Fibroblast of gingiva (primary cell): Measurements from ENCODE around the gene MYO1B.

Experiments
- DNase-seq: peaks from one replicate; pipeline ENCODE4 v3.0.0-alpha.2; 2011; ENCODE audit warnings: low read depth

The MYO1B gene

DNA sequence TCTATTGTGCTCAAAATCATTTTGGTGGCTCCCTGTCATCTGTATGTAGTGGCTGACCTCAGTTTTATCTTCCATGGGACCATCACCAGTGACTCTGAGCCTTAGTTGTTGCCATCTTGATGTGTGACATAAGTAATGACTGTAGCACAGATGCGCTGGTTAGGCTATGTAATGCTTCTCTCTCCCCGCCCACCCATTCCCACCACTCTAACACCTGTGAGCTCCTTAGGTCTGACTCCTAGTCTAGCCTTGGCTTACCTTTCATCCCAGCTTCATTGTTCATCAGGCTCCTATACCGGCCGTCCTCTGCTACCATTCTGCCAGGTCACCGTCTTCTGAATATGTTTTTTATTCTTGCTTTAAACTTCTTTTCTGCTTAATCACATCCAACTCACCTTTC is 17.2 kb downstream of the MYO1B start:
- no peak for DNase-seq

DNA sequence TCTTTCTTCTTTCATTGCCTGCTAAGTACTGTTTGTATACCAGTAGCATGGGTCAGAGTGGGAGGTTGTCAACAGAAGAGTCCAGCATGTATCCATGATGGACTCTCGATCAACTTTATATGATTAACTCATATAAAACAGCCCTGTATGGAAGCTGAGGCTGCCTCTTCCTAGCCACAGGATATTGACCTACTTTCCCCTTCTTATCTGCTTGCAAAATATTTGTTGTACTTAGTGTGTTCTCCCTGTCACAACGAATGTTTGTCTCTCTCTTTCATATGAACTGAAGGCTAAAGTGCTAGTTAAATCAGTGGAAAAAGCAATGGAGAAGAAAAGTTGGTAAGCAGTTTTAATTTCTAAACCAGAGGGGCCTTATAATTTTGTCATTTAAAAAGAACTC is 17.8 kb downstream of the MYO1B start:
- DNase-seq, result no peak

DNA sequence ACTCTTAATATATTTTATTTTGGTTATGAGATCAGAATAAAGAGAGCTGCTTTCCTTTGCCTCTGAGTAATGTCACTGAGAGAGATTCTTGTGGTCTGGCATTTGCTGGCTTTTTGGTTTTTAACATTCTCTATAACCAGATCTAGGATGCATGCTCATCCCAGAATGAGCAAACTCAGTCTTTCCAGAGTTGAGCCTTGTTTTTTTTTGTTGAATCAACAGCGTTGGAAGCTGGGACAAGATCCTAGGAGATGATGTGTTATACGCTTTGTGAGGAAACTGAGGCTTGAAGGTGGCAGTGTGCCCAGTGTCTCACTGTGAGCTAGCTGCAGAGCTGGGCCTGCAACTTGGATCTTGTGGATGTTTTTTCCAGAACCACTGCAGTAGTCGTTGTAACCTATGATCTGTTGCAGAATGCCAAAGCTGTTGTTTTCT is 19.5 kb downstream of the MYO1B start:
- peak; percentile 79 for DNase-seq

DNA sequence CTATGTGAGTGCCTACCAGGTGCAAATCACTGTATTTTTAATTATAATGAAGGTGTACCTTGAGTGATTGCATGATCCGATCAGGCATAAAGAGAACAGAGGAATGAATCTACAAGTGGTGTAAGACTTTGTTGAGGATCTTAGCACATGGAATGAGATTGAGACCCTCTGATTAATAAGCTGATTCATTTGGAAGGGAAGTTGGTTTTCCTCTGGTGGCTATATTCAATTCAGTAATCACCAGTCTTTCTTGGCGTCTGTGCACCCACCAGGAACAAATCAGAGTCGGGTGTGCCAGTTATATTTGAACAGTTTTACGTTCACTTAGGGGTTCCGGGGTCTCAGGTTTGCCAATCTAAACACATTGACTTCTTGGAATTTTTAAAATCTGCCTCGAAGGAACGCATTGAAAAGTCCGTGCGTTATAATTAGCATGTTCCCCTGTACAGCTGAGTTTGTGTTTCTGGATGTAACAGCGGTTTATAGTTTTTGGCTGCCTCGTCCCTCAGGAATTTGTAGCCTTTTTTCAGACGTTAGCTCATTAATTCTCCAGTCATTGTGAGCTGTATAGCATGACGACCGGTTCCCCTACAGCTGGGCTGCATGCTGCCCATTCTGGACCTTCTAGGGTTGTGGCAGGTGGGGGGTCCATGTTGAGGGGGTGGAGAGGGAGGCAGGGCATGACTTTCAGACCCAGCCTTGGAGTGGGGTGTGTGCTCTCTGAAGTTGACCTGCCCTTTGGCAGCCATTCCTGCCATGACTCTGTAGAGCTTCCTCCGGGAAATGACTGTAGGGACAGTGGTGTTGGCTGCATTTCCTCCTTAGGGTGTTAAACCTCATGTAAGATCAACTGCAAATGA is 20.3 kb downstream of the MYO1B start:
- DNase-seq, result peak; percentile 69

DNA sequence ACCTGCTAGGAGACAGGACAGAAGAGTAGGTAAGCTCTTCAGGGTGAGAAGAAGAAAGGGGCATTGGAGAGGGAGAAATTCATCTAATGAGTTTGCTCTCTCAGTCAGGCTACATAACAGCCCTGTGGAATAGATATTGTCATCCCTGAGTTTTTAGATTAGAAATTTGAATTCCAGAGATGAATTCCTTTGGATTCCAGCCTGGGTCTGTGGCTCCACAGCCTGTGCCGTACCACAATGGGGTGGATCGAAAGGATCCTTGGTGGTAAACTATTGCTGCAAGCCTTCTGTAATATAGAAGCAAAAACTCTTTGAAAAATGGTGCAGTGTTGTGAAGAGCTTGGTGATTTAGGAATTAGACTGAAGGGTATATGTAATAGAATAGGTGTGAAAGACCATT is 21.0 kb downstream of the MYO1B start:
- DNase-seq, result peak; percentile 32

DNA sequence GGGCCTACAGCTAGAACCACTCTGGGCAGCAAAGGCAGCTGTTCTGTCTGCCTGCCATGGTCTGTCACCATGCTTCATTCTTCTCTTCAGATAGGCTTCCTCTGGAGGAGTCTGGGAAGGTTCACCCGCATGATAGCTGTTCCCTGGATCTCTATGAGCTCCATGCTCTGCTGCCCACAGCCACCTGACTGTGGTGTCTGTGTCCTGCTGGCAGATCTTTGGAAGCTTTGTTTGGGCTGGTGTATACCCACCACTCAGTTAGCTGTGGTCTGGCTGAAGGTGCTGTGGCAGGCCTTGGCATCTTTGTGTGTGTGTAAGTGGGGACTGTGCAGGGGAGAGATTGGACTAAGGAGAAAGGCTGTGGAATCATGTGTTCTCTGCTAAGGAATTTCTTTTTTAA is 23.4 kb downstream of the MYO1B start:
- no peak for DNase-seq

DNA sequence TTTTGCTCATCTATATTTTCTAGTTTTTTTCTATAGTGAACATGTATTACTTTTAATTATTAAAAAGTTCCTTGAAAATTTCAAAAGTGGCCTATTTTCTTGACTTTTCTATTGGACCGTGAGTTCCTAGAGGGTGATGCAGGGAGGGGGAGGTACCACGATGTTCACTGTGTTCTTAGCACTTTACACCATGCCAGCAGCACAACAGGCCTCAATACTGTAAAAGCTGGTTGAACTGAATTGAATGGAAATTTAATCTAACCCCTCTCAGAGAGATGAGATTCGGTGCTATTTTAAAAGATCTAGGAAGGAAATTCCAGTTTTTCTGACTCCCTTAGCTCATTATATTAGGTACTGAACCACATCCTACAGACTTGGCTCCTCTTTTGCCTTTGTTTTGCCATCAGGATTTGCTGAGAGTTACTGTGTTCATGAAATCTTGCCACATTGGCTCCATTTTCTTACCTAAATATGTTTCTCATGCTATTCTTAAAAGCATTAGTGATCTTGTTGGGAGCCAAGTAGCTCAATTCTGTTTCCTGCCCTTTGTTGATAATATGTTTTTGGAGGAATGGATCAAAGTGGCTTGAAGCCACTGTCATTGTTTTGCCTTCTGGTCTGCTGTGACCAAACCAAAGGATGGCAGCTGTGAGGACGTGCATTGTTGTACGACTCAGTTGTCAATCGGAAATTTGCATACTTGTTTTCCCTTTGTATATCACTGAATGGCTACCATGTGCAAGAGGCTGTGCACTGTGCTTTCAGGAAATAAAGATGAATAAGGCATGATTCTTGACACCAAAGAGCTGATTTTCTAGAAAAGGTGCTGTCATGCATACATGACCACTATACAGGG is 25.3 kb downstream of the MYO1B start:
- DNase-seq, result no peak

DNA sequence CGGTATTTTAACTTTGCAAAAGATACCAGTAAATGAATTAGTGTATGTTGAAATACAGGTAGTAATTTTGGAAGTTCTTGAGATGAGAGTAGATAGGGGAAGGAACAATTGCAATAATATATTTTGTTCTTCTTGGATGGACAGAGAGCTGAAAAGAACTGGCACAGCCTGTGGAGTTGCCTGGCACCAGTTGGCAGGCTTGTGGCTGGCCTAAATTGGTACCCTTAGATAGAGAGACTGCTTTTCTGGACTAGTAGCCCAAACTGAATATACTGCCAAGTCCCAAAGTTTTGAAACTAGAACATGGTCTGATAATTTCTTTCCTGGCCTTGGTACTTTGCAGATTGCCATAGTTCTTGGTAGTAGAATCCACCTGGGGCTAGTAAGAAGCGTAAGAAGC is 26.9 kb downstream of the MYO1B start:
- no peak for DNase-seq

DNA sequence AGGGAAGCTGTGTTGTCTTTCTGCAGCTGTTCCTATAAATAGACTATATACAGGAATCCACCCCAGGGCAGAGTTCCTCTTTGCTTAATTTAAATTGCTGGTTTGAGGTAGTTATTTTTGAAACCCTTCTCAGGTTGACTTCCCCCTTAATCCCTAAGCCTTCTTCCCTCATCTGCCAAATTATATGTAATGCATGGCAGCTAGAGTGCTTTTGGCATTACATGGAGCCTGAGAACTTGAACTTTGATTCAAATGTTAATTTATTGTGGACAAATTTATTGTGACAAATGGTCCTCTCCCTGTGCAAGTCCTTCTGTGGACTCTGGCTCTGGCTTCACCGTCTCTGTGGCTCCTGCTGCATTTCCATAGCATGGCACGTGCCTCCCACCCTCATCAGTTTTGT is 29.2 kb downstream of the MYO1B start:
- no peak for DNase-seq

DNA sequence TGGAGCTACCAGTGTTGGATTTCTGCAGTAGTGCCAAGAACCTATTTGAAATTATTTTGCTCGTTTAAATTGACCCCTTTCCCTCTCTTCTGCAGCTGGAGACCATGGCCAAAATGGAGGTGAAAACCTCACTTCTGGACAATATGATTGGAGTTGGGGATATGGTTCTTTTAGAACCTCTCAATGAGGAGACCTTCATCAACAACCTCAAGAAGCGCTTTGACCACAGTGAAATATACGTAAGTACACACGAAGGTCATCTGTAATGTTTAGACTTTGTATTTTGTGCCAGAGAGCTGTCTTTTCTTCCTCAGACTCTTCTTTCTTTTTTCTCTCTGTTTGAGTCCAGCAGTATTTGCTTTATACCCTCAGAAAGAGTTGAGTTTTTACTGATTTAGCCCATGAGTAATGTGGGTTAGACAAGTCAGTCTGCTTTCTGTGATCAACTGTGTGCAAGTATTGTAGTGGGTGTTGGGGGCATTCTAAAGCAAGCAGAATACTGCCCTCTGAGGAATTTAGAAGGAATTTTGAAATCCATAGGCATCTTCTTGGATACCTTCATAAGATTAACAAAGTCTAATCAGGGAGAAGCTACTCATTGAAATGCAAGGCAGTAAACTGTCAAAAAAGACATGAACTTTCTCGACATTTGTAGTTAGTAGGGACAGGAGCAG is 31.7 kb downstream of the MYO1B start:
- DNase-seq, result no peak

DNA sequence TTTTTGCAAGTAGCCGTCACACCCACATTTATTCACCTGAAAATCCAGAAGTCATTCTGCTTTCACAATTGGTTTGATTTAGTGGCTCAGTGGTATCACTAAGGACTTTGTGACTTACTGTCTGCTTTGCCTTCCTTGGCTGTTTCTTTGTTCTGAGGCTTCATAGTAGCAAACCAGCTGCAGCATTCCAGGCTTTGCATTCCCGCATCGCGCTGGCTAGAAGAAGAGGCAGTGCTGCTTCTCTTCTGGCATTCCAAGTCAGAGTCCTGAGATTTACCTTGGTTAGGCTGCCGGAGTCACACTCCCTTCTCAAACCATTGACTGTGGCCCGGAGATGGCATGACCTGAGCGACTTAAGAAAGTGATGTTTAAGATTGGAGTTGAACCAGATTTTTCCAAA is 35.1 kb downstream of the MYO1B start:
- no peak for DNase-seq

DNA sequence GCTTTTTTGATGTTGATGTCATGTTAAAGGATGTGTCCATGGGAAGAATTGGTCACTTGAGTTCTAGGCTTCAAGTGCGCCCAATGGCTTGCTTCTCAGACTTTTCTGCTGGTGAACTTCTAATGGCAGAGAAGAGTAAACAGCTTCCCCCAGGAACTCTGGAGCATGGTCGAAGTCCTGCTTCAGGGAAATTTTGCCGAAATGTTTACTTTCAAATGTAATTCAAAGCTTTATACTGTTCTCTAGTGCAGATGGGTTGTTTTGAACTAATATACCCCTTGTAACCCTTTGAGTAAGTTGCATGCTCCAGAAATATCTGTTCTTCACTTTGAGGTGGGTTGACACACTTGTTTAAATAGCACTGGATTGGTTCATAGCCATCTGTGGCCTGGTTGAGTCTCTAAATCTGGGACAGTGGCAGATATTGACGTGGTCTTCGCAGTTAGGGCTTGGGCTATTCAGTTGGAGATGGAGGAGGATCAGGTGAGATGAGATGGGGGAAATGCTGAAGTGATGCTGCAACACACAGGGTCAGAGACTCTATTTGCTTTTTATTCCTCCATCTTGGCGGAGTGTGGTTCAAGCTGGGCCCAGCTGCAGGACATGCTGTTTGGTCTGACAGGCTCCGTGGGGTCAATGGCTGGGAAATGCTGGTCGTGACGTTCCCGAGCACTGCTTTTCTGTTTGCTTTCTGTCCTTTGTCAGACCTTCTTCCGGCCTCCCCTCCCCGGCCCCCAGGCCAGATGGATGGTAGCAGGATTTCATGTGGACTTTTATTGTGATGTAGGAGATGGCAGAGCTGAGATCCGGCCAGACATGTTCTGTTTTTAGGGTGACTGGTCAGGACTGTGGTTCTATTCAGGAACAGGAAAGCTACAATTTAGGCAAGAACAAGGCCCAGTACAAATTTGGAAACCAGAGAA is 35.9 kb downstream of the MYO1B start:
- DNase-seq, result no peak

DNA sequence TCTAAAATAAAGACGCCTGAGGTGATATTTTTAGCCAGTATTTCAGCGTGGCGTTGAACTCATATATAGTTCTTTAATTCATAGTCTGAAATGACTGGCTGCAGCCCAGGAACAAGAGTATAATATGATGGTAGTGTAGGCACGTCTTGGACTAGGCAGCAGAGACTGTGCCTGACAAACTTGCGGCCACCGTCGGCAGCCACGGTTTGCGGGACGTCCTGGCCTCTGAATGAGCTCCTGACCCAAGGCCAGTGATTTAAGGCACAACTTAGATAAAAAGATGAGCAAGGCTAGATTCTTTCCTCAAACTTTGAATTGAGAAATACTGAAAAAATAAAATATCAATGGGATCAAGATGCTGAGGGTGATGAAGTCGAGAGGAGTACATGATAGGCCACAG is 40.0 kb downstream of the MYO1B start:
- DNase-seq, result no peak

DNA sequence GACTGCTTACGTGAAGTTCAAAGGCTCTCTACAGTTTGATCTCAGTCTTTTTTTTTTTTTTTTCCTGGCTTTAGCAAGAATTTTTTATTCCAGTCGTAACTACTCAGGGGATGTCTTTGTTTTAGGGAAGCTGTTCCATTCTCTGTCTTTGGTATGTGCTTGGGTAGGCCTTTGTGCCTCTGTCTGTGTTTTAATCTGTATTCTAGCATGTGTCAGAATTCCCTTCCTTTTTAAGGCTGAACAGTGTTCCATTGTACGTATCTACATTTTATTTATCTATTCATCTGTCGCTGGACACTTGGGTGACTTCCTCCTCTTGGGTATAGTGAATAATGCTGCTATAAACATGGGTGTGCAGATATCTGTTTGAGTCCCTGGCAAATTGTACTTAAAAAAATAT is 42.6 kb downstream of the MYO1B start:
- no peak for DNase-seq

DNA sequence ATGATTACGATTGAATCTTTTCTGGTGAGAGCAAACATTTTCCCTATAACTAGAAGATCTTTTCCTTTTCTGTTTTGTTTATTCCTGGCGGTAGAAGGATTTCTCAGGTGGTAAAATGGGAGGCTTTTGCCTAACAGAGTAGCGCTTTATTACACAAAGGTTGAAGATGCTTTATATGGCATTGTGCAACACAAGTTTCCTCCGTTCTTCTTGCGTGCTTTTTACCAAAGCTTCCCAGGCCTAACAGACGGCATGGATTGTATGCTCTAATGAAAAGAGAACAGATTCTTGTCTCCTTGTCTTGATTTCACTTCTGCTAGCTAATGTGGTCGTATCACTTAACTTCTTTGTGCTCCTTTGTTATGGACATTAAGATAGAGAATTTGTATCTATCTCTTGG is 43.8 kb downstream of the MYO1B start:
- DNase-seq, result no peak

DNA sequence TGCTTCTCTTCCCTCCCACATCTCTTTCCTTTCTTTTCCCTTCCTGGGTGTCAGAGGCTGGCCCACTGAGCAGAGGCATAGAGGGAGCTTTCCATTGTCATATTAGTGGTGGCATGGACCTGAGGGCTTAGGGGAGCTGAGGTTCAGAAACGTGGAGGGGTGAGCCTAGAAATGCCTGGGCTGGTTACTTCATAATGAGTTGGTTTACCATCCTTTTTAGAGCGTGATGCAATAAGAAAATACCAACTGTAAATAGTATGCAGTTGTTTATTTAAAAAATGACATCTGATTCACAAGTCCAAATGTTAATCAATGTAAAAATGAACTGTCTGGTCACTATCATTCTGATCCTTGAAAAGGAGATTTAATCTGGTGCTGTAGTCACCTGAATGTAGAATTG is 46.3 kb downstream of the MYO1B start:
- DNase-seq, result peak; percentile 39

DNA sequence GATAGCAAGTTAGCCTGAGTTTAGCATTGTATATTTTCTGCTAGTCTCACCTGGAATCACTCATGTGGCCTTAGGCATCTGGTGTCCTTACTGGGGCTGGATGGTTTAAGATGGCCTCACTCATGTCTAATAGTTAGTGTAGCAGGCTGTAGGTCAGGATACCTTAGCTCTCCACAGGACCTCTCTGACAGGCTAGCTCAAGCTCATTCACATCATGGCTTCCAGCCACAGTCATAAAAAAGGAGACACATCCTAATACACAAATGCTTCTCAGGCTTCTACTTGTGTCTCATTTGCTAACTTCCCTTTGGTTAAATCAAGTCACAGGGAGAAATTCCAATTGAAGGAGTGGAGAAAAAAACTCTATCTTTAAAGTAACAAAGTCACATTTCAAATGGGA is 47.7 kb downstream of the MYO1B start:
- no peak for DNase-seq

DNA sequence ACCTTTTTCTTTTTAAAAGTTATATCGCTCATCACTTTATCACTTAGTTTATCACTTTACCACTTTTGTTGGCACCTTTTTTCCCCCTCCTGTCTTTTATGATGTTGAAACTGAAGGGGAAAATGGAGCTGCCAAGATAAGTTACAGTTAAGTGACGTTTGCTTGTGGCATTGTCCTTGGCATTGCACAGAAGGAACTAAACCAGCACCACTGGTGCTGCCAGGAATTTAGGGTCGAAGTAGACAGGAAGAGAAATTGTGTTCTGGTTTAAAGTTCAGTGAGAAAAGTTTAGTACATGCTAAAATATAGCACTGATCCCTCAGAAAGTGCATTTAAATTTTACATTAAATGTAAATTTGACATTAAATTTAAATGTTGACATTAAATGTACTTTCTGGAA is 49.9 kb downstream of the MYO1B start:
- DNase-seq, result peak; percentile 50

DNA sequence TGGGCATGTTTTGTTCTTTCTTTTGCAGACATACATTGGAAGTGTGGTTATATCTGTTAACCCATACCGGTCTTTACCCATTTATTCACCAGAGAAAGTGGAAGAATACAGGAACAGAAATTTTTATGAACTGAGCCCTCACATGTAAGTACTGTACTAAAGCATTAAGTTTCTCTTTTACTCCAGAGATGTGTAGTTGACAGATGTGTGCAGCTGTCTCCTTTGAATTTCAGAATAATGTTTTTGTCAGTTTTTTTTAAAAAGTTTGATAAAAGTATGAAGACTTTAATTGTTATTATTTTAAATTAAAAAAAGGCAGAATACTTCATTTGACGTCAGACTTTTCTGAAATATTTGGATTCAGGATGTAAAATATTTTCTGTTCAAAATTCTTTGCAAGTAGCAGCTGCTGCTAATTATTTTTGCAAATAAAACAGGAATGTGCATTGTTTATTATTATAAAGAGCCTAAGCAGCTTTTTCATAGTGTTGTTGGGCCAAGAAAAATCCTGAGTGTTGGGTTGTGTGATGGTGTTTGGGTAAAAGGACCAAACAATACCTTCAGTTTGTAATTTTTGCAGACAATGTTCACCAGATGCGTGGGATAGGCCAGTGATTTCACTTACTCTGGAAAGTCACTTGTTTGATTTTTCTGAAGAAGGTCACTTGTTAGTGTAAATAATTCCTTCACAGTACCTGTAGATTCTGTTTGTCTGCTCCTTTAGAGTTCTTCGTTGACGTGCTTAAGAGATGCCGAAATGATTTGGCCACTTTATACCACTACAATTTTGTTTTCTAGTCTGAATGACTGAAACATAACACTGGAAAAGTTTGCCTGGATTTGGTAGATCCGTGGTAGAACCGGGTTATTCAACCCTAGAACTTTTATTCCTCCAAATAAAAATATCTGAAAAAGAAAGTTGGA is 51.1 kb downstream of the MYO1B start:
- DNase-seq, result peak; percentile 76

DNA sequence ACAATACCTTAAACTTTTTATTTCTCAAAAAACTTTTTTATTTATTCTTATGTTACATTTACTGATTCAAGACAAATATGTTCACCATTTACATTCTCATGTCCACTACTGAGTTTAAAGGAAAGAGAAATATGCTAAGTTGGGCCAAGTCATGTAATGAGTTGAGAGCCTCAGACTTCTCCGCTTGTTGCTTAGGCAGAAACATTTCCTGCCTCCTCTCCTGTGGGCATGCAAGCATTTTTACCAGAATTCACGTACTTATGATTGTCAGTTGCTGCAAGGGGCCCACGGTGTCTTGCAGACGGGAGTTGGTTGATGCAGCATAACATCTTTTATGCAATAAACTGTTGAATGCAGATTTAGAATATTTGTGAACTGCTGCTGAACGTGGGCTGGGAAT is 51.8 kb downstream of the MYO1B start:
- peak; percentile 30 for DNase-seq

DNA sequence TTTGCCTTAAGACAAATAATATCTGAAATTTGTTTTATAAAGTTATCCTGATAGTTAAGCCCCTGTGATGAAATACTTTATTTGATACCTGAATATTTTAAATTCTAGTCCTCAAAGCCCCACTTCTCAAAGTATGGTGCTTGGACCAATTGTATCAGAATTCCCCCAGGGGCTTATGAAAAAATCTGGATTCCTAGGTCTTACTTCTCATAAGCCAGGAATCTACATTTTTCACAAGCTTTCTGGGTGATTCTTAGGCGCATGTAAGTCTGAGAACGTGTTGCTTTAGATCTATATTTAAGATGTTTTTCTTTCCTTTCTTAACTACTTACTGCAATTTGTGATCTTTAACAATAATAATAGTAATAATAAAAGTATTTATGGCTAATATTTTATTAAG is 53.1 kb downstream of the MYO1B start:
- peak; percentile 59 for DNase-seq
